Osteocyte (in vitro differentiated cells): ENCODE data around the gene SERPINA6. TPM values are rescaled to one million over a fixed set of nuclear protein-coding genes. Genes with fewer than 3 reads are reported as not detected.

ENCODE experiments used
- DNase-seq: peaks from one replicate; pipeline ENCODE4 v3.0.0; 2021; ENCODE audit warnings: mixed read lengths; ENCODE audit not compliant: unreplicated experiment; ENCODE audit errors: extremely low spot score
- H3K27ac Mint-ChIP-seq: one replicate; pipeline ENCODE4 v1.8.0; 2021; ENCODE audit warnings: mild to moderate bottlenecking, mixed read lengths; ENCODE audit not compliant: unreplicated experiment
- H3K27me3 Mint-ChIP-seq: one replicate; pipeline ENCODE4 v1.8.0; 2021; ENCODE audit warnings: mixed read lengths; ENCODE audit not compliant: unreplicated experiment
- H3K36me3 Mint-ChIP-seq: one replicate; pipeline ENCODE4 v1.8.0; 2021; ENCODE audit warnings: mixed read lengths; ENCODE audit not compliant: unreplicated experiment
- H3K4me1 Mint-ChIP-seq: one replicate; pipeline ENCODE4 v1.8.0; 2021; ENCODE audit warnings: mixed read lengths; ENCODE audit not compliant: unreplicated experiment
- H3K4me3 Mint-ChIP-seq: one replicate; pipeline ENCODE4 v1.8.0; 2021; ENCODE audit warnings: mild to moderate bottlenecking, moderate library complexity, mixed read lengths; ENCODE audit not compliant: unreplicated experiment
- H3K9me3 Mint-ChIP-seq: one replicate; pipeline ENCODE4 v1.8.0; 2021; ENCODE audit warnings: mixed read lengths; ENCODE audit not compliant: unreplicated experiment
- total RNA-seq: library from RNA; stranded (reverse); gene quantifications from 2 replicates; pipeline ENCODE4 v1.2.1, GENCODE V29; 2021
- TF ChIP-seq, protein P1 (sequence below): fragments of 200-600 bp; sonication (generic); IDR thresholded peaks from 2 replicates; pipeline ENCODE4 v1.5.0; 2021; ENCODE audit warnings: antibody characterized with exemption, mild to moderate bottlenecking, moderate library complexity

The SERPINA6 gene
- total RNA-seq, 1 donor from 2014 or later: not detected

DNA sequence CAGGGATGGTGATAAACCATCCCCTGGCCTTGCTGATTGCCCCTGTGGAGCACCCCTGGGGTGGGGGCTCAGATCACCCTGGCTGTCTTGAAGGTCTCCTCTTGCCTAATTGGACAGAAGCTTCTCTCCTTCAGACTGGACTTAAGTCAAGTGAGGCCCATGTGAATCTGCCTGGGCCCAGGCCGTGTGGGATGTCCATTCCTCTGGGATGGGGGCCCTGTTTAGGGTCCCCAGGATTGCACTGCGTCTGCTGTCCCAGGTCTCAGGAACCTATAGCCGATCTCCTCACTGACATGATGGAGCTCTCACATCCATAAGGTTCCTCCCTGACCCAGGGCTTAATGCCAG is 45.1 kb upstream of the SERPINA6 start:
- Mint-ChIP-seq H3K36me3 (no peaks in the 10 kb centered on the region), H3K4me3 (no peak overlapping the region), H3K4me1 (no peaks in the 10 kb centered on the region), H3K27me3 (no peaks in the 10 kb centered on the region), H3K9me3 (no peaks in the 10 kb centered on the region), H3K27ac (no peak overlapping the region)
- DNase-seq: no peak
- TF ChIP-seq, protein P1, sequence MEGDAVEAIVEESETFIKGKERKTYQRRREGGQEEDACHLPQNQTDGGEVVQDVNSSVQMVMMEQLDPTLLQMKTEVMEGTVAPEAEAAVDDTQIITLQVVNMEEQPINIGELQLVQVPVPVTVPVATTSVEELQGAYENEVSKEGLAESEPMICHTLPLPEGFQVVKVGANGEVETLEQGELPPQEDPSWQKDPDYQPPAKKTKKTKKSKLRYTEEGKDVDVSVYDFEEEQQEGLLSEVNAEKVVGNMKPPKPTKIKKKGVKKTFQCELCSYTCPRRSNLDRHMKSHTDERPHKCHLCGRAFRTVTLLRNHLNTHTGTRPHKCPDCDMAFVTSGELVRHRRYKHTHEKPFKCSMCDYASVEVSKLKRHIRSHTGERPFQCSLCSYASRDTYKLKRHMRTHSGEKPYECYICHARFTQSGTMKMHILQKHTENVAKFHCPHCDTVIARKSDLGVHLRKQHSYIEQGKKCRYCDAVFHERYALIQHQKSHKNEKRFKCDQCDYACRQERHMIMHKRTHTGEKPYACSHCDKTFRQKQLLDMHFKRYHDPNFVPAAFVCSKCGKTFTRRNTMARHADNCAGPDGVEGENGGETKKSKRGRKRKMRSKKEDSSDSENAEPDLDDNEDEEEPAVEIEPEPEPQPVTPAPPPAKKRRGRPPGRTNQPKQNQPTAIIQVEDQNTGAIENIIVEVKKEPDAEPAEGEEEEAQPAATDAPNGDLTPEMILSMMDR: no peak

DNA sequence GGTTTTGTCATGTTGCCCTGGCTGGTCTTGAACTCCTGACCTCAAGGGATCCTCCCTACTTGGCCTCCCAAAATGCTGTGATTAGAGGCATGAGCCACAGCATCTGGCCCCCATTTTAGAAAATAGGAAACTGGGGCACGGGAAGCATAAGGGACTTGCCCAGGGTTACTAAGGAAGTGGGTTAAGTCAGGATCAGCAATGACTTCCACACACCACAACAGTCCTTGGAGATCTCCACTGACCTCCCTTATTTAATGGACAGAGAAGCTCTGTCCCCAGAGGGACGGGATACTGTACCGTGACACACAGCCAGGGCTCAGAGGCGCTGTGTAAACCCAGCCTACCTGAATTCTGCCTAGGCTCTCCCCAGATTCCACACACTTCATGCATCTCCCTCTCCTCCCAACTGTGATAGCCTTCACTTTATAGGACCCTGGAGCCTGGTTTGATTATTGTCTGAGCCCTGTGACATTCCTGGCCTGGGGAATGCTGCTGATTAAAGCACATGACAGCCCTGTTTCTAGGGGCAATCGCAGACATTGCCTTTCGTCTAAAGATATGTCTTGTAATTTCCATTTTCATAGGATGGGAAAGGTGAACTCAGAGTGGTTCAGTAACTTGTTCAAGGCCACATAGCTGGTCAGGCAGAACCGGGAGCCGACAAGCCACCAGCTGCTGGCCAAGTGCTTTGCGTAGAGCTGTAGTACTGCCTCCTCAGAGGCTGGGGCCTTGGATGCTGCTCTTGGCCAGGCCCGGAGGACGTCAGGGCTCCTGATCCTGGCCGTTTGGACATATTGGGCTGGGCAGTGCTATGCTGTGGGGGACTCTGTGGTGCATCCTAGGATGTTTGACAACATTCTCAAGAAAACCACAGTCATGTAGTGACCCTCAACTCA is 44.5 kb upstream of the SERPINA6 start:
- Mint-ChIP-seq H3K27ac (no peak overlapping the region), H3K9me3 (no peaks in the 10 kb centered on the region), H3K27me3 (no peaks in the 10 kb centered on the region), H3K4me1 (no peaks in the 10 kb centered on the region), H3K36me3 (no peaks in the 10 kb centered on the region), H3K4me3 (no peak overlapping the region)
- no peak for DNase-seq
- TF ChIP-seq, protein P1: no peak

DNA sequence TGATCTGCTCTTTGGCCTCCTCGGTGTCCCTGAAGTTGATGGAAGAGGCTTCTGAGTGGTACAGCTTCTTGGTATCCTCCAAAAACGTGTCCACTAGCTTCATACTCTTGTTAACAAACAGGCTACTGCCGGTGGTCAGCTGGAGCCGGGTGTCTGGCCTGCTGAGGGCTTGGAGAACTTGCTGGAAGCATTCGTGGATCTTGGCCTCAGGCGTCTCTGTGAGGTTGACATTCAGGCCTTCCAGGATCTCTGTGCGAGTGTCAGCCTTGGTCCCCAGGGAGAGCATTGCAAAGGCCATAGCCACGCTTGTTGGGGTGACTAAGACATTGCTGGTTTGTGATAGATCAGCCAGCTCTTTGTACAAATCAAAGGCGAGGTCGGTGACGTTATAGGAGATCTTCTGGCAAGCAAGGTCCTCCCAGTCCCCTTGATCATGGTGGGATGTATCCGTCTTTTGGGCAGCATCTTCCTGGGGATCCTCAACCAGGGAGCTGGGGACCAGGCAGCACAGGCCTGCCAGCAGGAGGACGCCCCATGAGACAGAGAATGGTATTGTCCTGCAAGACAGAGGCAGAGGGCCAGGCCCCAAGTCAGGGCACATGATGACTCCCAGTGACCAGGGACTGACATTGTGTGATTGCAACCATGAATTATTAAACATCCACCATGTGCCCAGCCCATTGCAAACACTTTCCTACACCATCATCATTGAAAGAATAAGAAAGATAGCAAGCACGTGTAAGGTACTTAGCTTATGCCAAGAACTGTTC is 43.2 kb upstream of the SERPINA6 start, which contains the start of gene SERPINA2:
TSS of gene SERPINA2 (minus strand) at position 553 of the 770 bp plus-strand sequence.
- Mint-ChIP-seq H3K4me3 (no peak within 1 kb of the TSS), H3K9me3 (no peaks in the 10 kb centered on the region), H3K27ac (no peak within 1 kb of the TSS), H3K36me3 (no peaks in the 10 kb centered on the region), H3K4me1 (no peaks in the 10 kb centered on the region), H3K27me3 (no peaks in the 10 kb centered on the region)
- TF ChIP-seq, protein P1: no peak
- DNase-seq: no peak

DNA sequence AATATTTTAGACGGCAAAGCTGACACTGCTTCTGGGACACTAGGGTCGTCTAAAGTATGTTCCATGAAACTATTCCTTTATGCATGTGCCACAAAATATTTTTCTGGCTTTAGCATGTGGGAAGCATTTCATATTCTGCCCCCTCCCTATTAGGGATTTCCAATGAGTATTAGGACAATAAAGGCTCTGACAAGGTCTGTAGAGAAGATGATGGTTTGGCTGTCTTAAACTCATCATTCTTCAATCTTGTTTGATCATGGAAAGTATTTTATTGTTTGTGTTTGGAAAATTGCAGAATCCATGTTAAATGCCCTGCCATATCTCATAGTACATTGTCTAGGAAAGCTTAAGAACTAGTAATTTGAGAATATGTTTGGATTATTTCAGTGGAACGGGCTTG is 42.5 kb upstream of the SERPINA6 start:
- no peak for DNase-seq
- no peaks in the 10 kb centered on the region for H3K36me3 Mint-ChIP-seq
- no peaks in the 10 kb centered on the region for H3K9me3 Mint-ChIP-seq
- H3K27me3 Mint-ChIP-seq: peaks cover 2% of the 10 kb centered on the region
- H3K27ac Mint-ChIP-seq: no peak overlapping the region
- no peaks in the 10 kb centered on the region for H3K4me1 Mint-ChIP-seq
- TF ChIP-seq, protein P1: no peak
- H3K4me3 Mint-ChIP-seq: no peak overlapping the region

DNA sequence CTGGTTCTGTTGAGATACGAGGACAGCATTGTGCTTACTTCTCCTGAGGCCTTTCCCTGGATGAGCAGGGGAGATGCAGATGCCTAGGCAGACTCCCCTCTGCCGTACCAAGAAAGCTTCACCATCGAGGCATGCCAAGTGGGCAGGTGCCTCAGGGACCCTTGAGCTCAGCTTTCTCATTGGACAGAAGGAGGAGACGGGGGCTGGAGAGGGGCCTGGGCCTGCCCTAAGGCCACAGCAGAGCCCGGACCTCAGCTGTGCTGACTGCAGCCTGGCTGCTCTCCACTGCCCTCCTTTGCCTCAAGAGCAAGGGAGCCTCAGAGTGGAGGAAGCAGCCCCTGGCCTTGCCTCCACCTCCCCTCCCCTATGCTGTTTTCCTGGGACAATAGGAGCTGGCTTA is 41.8 kb upstream of the SERPINA6 start:
- H3K4me3 Mint-ChIP-seq: no peak overlapping the region
- H3K4me1 Mint-ChIP-seq: no peaks in the 10 kb centered on the region
- no peak overlapping the region for H3K27ac Mint-ChIP-seq
- TF ChIP-seq, protein P1: no peak
- no peaks in the 10 kb centered on the region for H3K9me3 Mint-ChIP-seq
- no peaks in the 10 kb centered on the region for H3K36me3 Mint-ChIP-seq
- peaks cover 5% of the 10 kb centered on the region for H3K27me3 Mint-ChIP-seq
- no peak for DNase-seq
